ENCODE measurements around the gene NT5DC3. TPM values are rescaled to one million over a fixed set of nuclear protein-coding genes. Genes with fewer than 3 reads are reported as not detected.
"Not testable (repeated sequence)": the region's sequence is repeated elsewhere in the genome, so short reads cannot be mapped to it uniquely, and the experiment has no call there.

Gene NT5DC3
- total RNA-seq, 1 donor from 2014 or later, result 7.0 TPM

- no peak for DNase-seq
These were observed 14.1 kb upstream of the NT5DC3 start for GRCh38 chr12:103855036-103855712.

DNA sequence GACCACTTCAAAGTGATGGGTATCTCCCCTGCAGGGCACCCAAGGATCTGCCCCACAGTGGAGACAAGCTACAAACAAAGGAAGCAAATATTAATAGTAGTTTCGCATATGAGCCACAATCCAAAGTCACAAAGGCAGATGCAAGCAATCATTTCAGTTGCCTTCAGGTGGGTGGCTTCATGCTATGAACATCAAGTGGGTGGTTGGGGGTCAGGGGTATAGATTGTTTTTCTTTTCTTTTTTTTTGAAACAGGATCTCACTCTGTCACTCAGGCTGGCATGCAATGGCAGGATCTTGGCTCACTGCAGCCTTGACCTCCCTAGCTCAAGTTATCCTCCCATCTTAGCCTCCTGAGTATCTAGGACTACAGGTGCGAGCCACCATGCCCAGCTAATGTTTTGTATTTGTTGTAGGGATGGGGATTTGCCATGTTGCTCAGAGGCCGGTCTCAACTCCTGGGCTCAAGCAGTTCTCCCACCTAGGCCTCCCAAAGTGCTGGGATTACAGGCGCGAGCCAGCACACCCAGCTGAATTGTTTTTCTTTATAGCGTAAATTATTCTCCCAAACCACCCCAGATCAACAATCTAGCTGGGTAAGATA is 13.4 kb upstream of the NT5DC3 start:
- no peak for DNase-seq

GRCh38 chr12:103852498-103852997 is 11.5 kb upstream of the NT5DC3 start:
- peak; percentile 40 for DNase-seq

DNA sequence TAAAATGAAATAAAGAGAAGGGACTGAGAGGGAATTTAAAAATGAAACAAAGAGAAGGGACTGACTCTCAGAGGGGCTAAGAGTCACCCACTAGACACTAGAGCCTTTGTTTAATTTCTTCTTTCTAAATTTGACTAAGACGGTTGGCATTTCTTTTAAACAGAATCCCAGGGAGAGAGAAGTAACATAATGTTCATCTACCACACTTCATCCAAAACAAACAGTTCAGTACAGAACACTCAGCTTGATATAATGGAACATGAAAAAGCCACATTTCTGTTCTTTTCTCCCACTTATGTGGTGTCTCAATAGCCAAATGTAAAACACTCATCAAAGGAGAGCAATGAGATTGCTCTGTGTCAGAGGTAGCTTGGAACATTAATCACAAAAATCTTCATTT is 10.1 kb upstream of the NT5DC3 start:
- no peak for DNase-seq

GRCh38 chr12:103850429-103850828 is 9.4 kb upstream of the NT5DC3 start:
- no peak for DNase-seq

- no peak for DNase-seq
These were observed 8.0 kb upstream of the NT5DC3 start for GRCh38 chr12:103848917-103849491.

- no peak for DNase-seq
These were observed 7.1 kb upstream of the NT5DC3 start for GRCh38 chr12:103848143-103848542.

DNA sequence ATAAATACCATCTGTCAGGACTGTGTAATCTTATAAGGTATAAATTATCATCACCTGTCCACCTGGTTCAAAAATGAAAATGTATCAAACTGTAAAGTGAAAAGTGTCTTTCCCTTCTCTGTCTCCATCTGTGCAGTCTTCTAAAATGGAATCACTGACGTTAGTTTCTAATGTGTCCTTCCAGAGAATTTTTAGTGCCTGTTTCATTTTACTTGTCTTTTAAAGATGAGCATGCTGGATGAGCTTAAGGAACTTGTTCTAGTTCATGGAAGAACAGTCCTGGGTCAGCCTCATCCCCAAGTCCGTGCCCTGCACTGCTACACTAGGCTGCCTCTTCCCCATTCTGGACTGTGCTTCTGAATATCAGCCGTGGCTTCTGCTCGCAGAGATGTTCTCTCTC is 5.4 kb upstream of the NT5DC3 start:
- no peak for DNase-seq

DNA sequence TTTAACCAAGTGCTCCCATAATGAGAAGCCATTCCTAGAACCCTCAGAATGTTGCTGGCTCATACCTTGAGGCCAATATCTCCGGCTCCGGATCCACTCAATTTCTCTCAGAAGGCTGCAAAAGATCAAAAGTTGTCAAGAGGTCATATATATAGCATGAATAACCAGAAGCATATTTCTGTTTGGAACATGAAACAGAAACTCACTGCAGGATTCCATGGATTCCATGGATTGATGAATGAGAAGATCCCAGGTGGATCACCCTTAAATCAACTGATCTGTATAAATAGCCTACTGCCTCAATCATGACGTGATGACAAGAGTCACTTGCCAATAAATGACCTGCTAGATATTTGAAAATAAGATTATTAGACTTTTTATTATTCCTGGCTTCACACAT is 3.3 kb upstream of the NT5DC3 start:
- DNase-seq, result no peak

DNA sequence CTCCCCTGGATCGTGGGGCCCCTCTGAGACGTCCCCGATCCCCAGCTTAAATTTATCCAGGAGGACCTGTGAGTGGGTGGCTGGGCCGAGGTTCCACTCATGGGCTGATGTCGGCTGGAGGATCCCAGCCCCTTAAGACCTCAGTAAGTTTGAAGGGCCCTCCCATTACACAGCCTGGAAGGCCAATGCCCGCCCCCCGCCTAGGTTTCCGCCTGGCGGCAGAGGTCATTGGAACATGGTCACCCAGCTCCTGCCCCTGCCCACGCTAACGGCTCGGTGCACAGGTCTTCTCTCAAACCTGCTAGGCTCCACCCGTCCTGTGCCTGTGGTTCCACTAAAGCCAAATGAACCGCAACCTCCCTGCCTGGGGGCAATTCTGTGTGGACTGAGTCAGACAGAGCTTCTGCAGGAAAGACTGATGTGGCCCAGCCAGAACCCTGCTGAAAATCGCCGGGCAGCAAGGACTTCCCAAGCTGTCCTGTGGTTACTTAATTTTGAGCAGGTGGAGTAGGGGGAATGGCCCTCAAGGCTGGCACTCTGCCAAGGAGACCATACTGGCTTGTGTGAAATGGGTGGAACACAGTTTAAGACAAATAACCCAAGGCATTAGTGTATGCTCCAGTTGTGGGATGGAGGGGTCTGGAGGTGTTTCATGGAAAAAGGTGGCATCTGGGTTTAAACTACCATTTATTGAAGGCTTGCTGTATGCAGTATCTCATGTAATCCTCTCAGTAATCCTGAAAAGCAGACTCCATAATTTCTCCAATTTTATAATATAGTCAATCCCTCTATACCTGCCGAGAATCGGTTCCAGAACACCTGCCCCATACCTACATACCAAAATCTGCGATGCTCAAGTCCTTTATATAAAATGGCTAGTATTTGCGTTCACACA is 903 bp upstream of the NT5DC3 start:
- DNase-seq, result peak; percentile 37

DNA sequence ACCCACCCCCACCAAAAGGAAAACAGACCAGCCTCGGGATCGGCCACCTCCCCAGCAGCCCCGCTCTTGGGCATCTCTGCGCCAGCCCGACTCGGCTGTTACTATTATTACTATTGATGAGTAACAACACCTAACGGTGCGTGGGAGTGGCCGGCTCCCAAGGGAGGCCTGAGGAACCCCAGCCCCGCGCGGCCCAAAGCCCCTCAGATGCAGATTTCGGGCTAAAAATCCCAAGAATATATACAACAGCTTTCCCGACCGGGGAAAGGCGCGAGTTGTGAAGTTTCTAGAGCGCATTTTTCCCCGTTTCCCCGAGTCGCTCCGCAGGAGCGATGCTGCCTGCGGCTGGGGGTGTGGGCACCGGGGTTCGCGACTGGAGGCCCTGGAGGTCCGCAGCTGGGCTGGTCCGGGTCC is 565 bp downstream of the NT5DC3 start:
- DNase-seq, result peak; percentile 14

- DNase-seq, result no peak
These were observed 1.2 kb downstream of the NT5DC3 start for GRCh38 chr12:103839609-103840461.

DNA sequence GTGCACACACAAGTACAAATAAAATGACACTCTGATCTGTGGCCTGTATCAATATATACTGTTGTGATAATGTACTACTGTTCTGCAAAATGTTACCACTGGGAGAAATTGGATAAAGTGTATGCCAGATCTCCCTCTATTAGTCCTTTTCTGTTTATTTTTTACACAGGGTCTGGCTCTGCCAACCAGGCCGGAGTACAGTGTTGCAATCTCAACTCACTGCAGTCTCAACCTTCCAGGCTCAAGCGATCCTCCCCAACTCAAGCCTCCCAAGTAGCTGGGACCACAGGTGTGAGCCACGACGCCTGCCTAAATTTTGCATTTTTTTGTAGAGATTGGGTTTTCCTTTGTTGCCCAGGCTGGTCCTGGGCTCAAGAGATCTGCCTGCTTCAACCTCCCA is 1.9 kb downstream of the NT5DC3 start:
- DNase-seq, result no peak

- DNase-seq, result no peak
These were observed 2.6 kb downstream of the NT5DC3 start for GRCh38 chr12:103838254-103838914.

DNA sequence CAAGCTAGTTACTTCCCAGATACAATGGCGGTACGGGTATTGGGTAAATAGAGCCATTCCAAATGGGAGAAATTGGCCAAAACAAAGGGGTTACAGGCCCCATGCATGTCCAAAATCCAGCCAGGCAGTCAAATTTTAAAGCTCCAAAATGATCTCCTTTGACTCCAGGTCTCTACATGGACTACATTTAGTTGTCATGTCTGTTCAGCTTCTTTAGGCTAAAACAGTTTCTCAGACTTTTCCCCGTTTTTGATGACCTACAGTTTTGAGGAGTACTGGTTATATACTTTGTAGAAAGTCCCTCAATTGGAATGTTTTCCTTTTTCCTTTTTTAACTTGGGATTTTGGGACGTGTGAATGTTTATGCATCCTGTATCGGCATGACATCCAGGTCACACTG is 4.7 kb downstream of the NT5DC3 start:
- no peak for DNase-seq

DNA sequence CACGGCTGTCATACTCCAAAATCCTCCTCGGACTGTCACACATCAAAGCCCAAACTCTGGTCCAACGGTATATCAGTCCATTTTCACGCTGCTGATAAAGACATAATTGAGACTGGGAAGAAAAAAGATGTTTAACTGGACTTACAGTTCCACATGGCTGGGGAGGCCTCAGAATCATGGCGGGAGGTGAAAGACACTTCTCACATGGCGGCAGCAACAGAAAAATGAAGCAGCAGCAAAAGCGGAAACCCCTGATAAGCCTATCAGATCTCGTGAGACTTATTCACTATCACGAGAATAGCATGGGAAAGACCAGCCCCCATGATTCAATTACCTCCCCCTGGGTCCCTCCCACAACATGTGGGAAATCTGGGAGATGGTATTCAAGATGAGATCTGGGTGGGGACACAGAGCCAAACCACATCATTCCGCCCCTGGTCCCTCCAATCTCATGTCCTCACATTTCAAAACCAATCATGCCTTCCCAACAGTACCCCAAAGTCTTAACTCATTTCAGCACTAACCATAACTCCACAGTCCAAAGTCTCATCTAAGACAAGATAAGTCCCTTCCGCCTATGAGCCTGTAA is 5.2 kb downstream of the NT5DC3 start:
- not testable (repeated sequence) for DNase-seq

DNA sequence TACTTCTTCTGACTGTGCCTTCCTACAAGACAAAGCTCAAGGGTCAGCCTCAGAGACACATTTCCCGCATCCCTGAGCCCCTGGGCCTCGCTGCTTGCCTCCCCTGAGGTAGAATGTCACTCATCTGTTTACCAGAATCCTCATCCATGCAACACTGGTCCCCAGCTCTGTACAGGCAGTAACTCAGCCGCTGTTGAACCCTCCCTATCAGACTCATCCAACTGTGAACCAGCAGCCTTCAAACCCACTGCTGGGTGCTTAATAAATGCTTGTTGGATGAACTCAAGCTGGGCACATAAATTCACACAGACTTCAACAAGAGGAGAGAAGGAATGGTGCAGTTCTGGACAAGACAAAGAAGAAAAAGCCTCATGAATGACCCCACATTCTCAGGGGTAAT is 6.1 kb downstream of the NT5DC3 start:
- no peak for DNase-seq

DNA sequence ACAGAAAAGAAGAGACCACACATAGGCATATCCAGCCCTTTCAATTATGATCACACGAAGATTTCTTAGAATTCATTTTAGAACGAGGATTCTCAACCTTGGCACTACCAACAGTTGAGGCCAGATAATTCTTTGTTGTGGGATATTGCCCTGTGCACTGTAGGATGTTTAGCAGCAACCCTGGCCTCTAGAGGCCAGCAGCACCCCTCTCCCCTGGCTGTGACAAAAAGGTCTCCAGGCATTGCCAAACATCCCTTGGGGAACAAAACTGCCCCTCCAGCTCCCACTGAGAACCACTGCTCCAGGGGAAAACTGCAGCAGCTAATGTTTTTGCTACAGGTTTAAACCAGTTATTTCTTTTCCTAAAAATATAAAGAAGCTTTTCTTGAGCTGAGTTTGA is 7.1 kb downstream of the NT5DC3 start:
- DNase-seq, result no peak

DNA sequence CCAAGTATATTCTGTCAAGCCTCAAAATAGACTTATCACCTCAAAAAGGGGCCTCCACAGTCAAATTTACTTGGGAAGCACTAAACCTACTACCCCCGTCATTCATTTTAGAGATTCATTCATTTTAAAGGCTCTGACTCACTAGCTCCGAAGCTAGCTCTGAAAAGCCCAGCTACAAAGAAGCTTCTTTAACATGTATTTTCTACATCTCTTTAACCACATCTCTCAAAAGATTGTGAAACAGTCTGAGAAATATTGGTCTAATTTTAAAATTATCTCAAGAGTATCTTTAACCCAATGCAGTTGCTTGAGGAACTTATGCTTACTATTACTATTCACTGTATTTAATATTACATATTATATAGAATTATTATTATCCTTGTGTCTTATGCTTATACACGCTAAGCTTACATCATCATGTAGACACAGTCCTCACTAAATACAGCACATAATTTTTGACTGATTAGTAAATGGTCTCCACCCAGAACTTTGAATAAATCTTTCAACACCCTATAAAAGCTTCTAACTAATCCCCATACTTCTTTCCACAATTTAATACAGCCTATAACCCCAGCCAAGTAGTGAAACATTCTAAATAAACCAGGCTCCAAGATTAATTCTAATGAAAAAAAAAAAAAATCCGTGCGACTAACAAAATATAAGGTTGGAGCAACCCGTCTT is 7.8 kb downstream of the NT5DC3 start:
- no peak for DNase-seq
